GM23248 (cell line): Measurements from ENCODE around the gene IFT20. TPM values are rescaled to one million over a fixed set of nuclear protein-coding genes. Genes with fewer than 3 reads are reported as not detected.
A peak's percentile ranks its signal among the peaks of the same experiment; 100 is the strongest.

Source experiments
- DNase-seq: peaks from one replicate; pipeline ENCODE4 v3.0.0-alpha.2; 2015
- H2AFZ ChIP-seq: fragments of 200-600 bp; sonication (generic); 2 replicates; pipeline ENCODE4 v1.6.1; 2016; ENCODE audit warnings: antibody characterized with exemption
- H3F3A ChIP-seq: fragments of 200-600 bp; sonication (generic); 2 replicates; pipeline ENCODE4 v1.6.1; 2016; ENCODE audit warnings: mild to moderate bottlenecking, antibody characterized with exemption, mixed run types; ENCODE audit not compliant: insufficient read depth
- H3K27ac ChIP-seq: fragments of 200-600 bp; sonication (generic); 2 replicates; pipeline ENCODE4 v1.5.1; 2016; ENCODE audit warnings: mild to moderate bottlenecking
- H3K27me3 ChIP-seq: fragments of 200-600 bp; sonication (generic); replicated peaks from 2 replicates; pipeline ENCODE4 v1.6.1; 2016; ENCODE audit warnings: mild to moderate bottlenecking; ENCODE audit not compliant: insufficient read depth
- H3K36me3 ChIP-seq: fragments of 200-600 bp; sonication (generic); 2 replicates; pipeline ENCODE4 v1.6.1; 2016; ENCODE audit warnings: low read depth, mild to moderate bottlenecking
- H3K4me1 ChIP-seq: fragments of 200-600 bp; sonication (generic); 2 replicates; pipeline ENCODE4 v1.6.1; 2016; ENCODE audit warnings: mild to moderate bottlenecking; ENCODE audit not compliant: insufficient read depth
- H3K4me2 ChIP-seq: fragments of 200-600 bp; sonication (generic); one replicate; pipeline ENCODE4 v1.6.1; 2016; ENCODE audit warnings: mild to moderate bottlenecking; ENCODE audit not compliant: unreplicated experiment
- H3K4me3 ChIP-seq: fragments of 200-600 bp; sonication (generic); 2 replicates; pipeline ENCODE4 v1.5.1; 2016; ENCODE audit warnings: mild to moderate bottlenecking
- H3K79me2 ChIP-seq: fragments of 200-600 bp; sonication (generic); 2 replicates; pipeline ENCODE4 v1.6.1; 2016; ENCODE audit warnings: mild to moderate bottlenecking; ENCODE audit not compliant: insufficient read depth
- H3K9ac ChIP-seq: fragments of 200-600 bp; sonication (generic); 2 replicates; pipeline ENCODE4 v1.6.1; 2016; ENCODE audit warnings: mild to moderate bottlenecking
- H3K9me2 ChIP-seq: fragments of 200-600 bp; sonication (generic); 2 replicates; pipeline ENCODE4 v1.6.1; 2016; ENCODE audit warnings: mixed run types, mild to moderate bottlenecking, moderate library complexity; ENCODE audit not compliant: insufficient read depth
- H3K9me3 ChIP-seq: fragments of 200-600 bp; sonication (generic); one replicate; pipeline ENCODE4 v1.6.1; 2017; ENCODE audit warnings: low read depth
- H4K20me1 ChIP-seq: fragments of 200-600 bp; sonication (generic); 2 replicates; pipeline ENCODE4 v1.6.0; 2016; ENCODE audit not compliant: insufficient read depth
- EZH2 ChIP-seq: fragments of 200-600 bp; sonication (generic); IDR thresholded peaks from 2 replicates; pipeline ENCODE4 v1.6.1; 2018; ENCODE audit warnings: antibody characterized with exemption, mild to moderate bottlenecking; ENCODE audit not compliant: insufficient read depth, poor library complexity, severe bottlenecking
- EZH2phosphoT487 ChIP-seq: fragments of 200-600 bp; sonication (generic); IDR thresholded peaks from 2 replicates; pipeline ENCODE4 v1.6.1; 2018; ENCODE audit warnings: antibody characterized with exemption, moderate library complexity, mild to moderate bottlenecking, low read depth; ENCODE audit not compliant: insufficient read depth
- WGBS, 2 experiments: methylation state at CpG; one replicate each; pipeline ENCODE4 v1.1.6; 2015 to 2017; ENCODE audit warnings: low lambda C conversion rate in 2 of 2, low coverage in 1 of 2; ENCODE audit errors: missing lambda C conversion rate in 2 of 2; 5-methylcytosine and 5-hydroxymethylcytosine counted together
- in situ Hi-C: fragments of 300-500 bp; cut with MboI; formaldehyde crosslinking; loops from 2 replicates; pipeline ENCODE4 v1.15.0; 2020
- polyA plus RNA-seq: library from polyadenylated mRNA; unstranded; fragments of >200 nt; fragmentation: Nextera tagmentation; extraction: Ambion mirVana; gene quantifications from 2 replicates; pipeline ENCODE4 v1.2.1, GENCODE V29; 2016
- total RNA-seq: library from RNA; depleted of rRNA; stranded (reverse); fragments of >200 nt; shearing (Covaris generic); gene quantifications from 2 replicates; pipeline ENCODE4 v1.2.3, GENCODE V29; 2014

Gene IFT20
- total and polyA plus RNA-seq, 2 experiments from 2014 or later = 80.5 to 111 TPM

GRCh38 chr17:28357901-28358197, 22.6 kb upstream of the IFT20 start:
- no peak for DNase-seq
- Histone ChIP-seq H3K4me2 (peak overlapping the region; percentile 93), H3K9me2 (no peaks in the 10 kb centered on the region), H3K36me3 (peaks cover 28% of the 10 kb centered on the region), H3K9me3 (no peaks in the 10 kb centered on the region), H3K27ac (peak overlapping the region; percentile 36), H3K4me3 (peak overlapping the region; percentile 89), H3K4me1 (peaks cover 12% of the 10 kb centered on the region), H3K9ac (peak overlapping the region; percentile 95), H4K20me1 (no peaks in the 10 kb centered on the region), H3F3A (no peaks in the 10 kb centered on the region), H3K79me2 (peaks cover 54% of the 10 kb centered on the region), H3K27me3 (no peaks in the 10 kb centered on the region), H2AFZ (peak overlapping the region; percentile 83)
- in situ Hi-C loops = no loop called here
- WGBS, 2 experiments = 0 to 1% methylated on average over 4 of the region's 4 CpGs
- TF ChIP-seq EZH2phosphoT487 (no peak), EZH2 (no peak)

DNA sequence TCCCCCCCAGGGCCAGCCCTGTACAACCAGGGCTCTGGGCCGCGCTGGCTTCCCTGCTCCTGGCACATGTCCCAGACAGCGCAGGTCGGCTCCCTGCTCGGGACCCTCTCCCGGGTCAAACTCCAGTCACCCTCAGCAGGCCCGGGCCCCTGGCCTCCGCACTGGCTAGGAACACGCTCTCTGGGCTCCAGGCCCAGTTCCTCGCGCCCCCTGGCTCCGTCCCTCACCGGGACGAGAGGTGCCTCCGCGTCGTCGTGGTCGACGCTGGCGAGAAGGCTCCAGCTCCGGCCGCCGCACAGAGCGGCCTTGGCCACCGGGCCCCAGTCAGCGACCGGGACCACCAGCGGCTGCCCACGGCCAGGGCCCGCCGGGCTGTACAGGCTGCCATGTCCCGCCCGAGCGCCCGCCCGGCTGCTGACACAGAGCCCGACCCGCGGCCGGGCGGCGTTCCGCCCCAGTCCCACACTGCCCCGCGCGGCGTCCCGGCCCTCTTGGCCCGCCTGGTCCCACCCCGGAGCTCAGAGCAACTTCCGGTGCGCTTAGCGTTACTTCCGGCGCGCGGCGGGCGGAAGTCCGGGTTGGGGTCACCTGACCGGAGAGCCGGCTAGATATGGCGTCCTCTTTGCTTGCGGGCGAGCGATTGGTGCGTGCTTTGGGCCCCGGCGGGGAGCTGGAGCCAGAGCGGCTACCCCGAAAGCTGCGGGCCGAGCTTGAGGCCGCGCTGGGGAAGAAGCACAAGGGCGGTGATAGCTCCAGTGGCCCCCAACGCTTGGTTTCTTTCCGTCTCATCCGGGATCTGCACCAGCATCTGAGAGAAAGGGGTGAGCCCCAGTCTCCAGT, 22.0 kb upstream of the IFT20 start, which contains the start of gene POLDIP2:
POLDIP2 (minus strand) TSS at position 467 of the 840 bp plus-strand sequence; CDS start at position 388, 79 bp downstream.
- Histone ChIP-seq H2AFZ (peak within 1 kb of the TSS; percentile 84), H3K36me3 (peaks cover 28% of the 10 kb centered on the region), H3K4me1 (peaks cover 12% of the 10 kb centered on the region), H3K4me2 (peak within 1 kb of the TSS; percentile 93), H3K9me2 (no peaks in the 10 kb centered on the region), H3K27ac (peak within 1 kb of the TSS; percentile 48), H3K9ac (peak within 1 kb of the TSS; percentile 95), H3K27me3 (no peaks in the 10 kb centered on the region), H4K20me1 (no peaks in the 10 kb centered on the region), H3K4me3 (peak within 1 kb of the TSS; percentile 89), H3K9me3 (no peaks in the 10 kb centered on the region), H3K79me2 (peaks cover 54% of the 10 kb centered on the region), H3F3A (no peaks in the 10 kb centered on the region)
- DNase-seq = peak; percentile 99
- TF ChIP-seq EZH2phosphoT487 = no peak
- no peak for TF ChIP-seq EZH2
- in situ Hi-C loops = no loop called here
- WGBS, 2 experiments = 1 to 2% methylated on average over 55 to 68 of the region's 80 CpGs

DNA sequence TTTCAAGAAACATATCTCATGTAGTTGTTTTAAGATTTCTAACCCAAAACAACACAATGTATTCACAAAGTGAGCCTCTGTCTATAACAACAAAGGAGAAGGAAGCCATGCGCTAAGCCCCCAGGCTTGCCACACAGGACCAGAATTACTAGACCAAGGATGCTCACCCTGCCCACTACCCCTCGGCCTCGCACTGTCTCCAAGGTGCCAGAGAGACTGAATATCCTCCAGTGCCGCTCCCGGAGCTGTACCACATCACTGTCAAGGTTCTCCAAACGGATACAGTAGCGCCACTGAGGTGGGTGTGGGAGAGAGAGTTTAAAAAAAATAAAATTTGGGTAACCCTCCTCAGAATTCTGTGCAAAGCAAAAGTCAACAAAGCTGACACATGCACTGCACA, 15.0 kb upstream of the IFT20 start:
- H2AFZ ChIP-seq = no peak overlapping the region
- H3K27me3 ChIP-seq = no peaks in the 10 kb centered on the region
- no peak overlapping the region for H3K27ac ChIP-seq
- peaks cover 24% of the 10 kb centered on the region for H3K4me1 ChIP-seq
- no peaks in the 10 kb centered on the region for H3K9me2 ChIP-seq
- TF ChIP-seq EZH2phosphoT487 (no peak), EZH2 (no peak)
- no peaks in the 10 kb centered on the region for H4K20me1 ChIP-seq
- H3K4me3 ChIP-seq = no peak overlapping the region
- no peak overlapping the region for H3K4me2 ChIP-seq
- WGBS, 2 experiments = 93 to 95% methylated on average over 7 of the region's 7 CpGs
- in situ Hi-C loops = no loop called here
- no peaks in the 10 kb centered on the region for H3K9me3 ChIP-seq
- peaks cover 42% of the 10 kb centered on the region for H3K36me3 ChIP-seq
- no peak for DNase-seq
- H3K79me2 ChIP-seq = peaks cover 19% of the 10 kb centered on the region
- H3K9ac ChIP-seq = no peak overlapping the region
- H3F3A ChIP-seq = peaks cover 54% of the 10 kb centered on the region

DNA sequence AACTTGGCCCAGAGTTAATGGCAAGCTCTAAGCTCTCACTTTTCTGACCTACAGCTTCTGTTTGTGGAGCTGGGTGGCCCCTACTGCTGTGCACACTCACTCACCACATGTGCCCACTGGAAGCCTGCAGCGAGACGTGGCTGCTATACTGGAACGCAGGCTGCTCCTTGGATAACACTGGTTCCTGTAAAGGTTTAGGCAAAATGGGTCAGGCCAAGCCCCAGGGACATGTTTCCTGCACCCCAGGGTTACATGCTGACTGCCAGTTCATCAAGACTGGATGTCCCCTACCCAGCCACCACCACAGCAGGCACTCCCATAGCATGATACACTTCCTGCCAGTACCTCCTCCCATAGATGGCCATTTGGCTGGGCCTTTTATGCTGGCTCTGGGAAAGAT, 13.7 kb upstream of the IFT20 start:
- in situ Hi-C loops = no loop called here
- 75 to 83% methylated on average over 3 of the region's 3 CpGs for WGBS, 2 experiments
- peaks cover 42% of the 10 kb centered on the region for H3K36me3 ChIP-seq

More for the DNA sequence above, 13.7 kb upstream of the IFT20 start:
- Histone ChIP-seq H3K27ac (no peak overlapping the region), H3K4me2 (no peak overlapping the region), H3K27me3 (no peaks in the 10 kb centered on the region), H3K9me2 (no peaks in the 10 kb centered on the region), H3K9me3 (no peaks in the 10 kb centered on the region), H3K79me2 (peaks cover 6% of the 10 kb centered on the region), H4K20me1 (no peaks in the 10 kb centered on the region), H3K9ac (no peak overlapping the region), H3F3A (peaks cover 60% of the 10 kb centered on the region), H2AFZ (no peak overlapping the region), H3K4me1 (peaks cover 24% of the 10 kb centered on the region), H3K4me3 (no peak overlapping the region)
- no peak for TF ChIP-seq EZH2phosphoT487
- TF ChIP-seq EZH2 = no peak
- DNase-seq = no peak
